Ovary (tissue), 3 donors: ENCODE data around the gene MAP2K1.

ENCODE experiments used
- POLR2A ChIP-seq: fragments of 450-650 bp; IDR thresholded peaks from one replicate; pipeline ENCODE4 v1.6.1; 2017; ENCODE audit warnings: antibody characterized with exemption, mild to moderate bottlenecking, moderate library complexity
- TF ChIP-seq, protein P1 (sequence below), 3 donors: fragments of 450-650 bp in 2 of 3; fragments of 200-600 bp in 1 of 3; IDR thresholded peaks; one replicate each; pipeline versions ENCODE4 v1.5.1 to v1.8.0; 2016 to 2022; ENCODE audit warnings: antibody characterized with exemption in 3 of 3, mild to moderate bottlenecking in 1 of 3
- donor health status: DM: no; HTN: no; CAD: no.

DNA sequence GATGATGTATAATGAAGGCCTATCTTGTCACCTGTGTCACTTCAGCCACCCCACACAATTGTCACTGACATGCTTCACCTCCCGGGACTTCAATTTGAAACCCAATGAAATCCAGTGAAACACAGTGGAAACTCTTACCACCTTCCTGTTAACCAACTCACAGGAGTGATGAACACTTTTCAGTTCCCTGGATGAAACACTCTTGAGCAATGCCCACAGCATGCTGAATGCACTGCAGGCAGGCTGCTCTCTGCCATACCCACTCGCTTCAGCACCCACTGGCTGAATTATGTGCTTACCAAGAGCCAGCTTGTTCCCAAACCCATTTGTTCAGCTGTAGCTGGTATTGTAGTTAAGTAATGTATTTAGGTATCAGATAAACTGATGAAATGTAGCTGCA lies 47.0 kb downstream of the MAP2K1 start:
- TF ChIP-seq, protein P1, sequence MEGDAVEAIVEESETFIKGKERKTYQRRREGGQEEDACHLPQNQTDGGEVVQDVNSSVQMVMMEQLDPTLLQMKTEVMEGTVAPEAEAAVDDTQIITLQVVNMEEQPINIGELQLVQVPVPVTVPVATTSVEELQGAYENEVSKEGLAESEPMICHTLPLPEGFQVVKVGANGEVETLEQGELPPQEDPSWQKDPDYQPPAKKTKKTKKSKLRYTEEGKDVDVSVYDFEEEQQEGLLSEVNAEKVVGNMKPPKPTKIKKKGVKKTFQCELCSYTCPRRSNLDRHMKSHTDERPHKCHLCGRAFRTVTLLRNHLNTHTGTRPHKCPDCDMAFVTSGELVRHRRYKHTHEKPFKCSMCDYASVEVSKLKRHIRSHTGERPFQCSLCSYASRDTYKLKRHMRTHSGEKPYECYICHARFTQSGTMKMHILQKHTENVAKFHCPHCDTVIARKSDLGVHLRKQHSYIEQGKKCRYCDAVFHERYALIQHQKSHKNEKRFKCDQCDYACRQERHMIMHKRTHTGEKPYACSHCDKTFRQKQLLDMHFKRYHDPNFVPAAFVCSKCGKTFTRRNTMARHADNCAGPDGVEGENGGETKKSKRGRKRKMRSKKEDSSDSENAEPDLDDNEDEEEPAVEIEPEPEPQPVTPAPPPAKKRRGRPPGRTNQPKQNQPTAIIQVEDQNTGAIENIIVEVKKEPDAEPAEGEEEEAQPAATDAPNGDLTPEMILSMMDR (IDR thresholded peaks at IDR 0.05) = no peak
- no peak for TF ChIP-seq POLR2A
